GM23248 (cell line): Measurements from ENCODE around the gene ACACA.

Experiments used
- EZH2 ChIP-seq: fragments of 200-600 bp; sonication (generic); IDR thresholded peaks from 2 replicates; pipeline ENCODE4 v1.6.1; 2018; ENCODE audit warnings: antibody characterized with exemption, mild to moderate bottlenecking; ENCODE audit not compliant: insufficient read depth, poor library complexity, severe bottlenecking
- EZH2phosphoT487 ChIP-seq: fragments of 200-600 bp; sonication (generic); IDR thresholded peaks from 2 replicates; pipeline ENCODE4 v1.6.1; 2018; ENCODE audit warnings: antibody characterized with exemption, moderate library complexity, mild to moderate bottlenecking, low read depth; ENCODE audit not compliant: insufficient read depth

GRCh38 chr17:37417852-37418251 lies 11.2 kb upstream of the ACACA start:
- TF ChIP-seq EZH2 (no peak), EZH2phosphoT487 (no peak)
